ENCODE measurements around the gene SPHKAP.
"Not testable (repeated sequence)": the region's sequence is repeated elsewhere in the genome, so short reads cannot be mapped to it uniquely, and the experiment has no call there.

Gene SPHKAP

GRCh38 chr2:228017784-228018183, 163.7 kb downstream of the SPHKAP start:
- DNase-seq, result no peak

GRCh38 chr2:228016402-228016801, 165.1 kb downstream of the SPHKAP start:
- DNase-seq, result no peak

GRCh38 chr2:228015741-228016140, 165.7 kb downstream of the SPHKAP start:
- DNase-seq, result no peak

- DNase-seq, result no peak
Observed at GRCh38 chr2:227996366-227996765, 185.1 kb downstream of the SPHKAP start.

GRCh38 chr2:227990937-227991336, 190.6 kb downstream of the SPHKAP start:
- DNase-seq, result no peak

GRCh38 chr2:227973241-227973640, 208.2 kb downstream of the SPHKAP start:
- DNase-seq, result no peak

GRCh38 chr2:227971619-227972230, 209.8 kb downstream of the SPHKAP start:
- no peak for DNase-seq

GRCh38 chr2:227960317-227960716, 221.2 kb downstream of the SPHKAP start:
- no peak for DNase-seq

- DNase-seq, result no peak
Observed at GRCh38 chr2:227942965-227943364, 238.5 kb downstream of the SPHKAP start.

- no peak for DNase-seq
Observed at GRCh38 chr2:227942021-227942420, 239.5 kb downstream of the SPHKAP start.

GRCh38 chr2:227939271-227940027, 242.0 kb downstream of the SPHKAP start:
- DNase-seq, result no peak

- not testable (repeated sequence) for DNase-seq
Observed at GRCh38 chr2:227936249-227936648, 245.2 kb downstream of the SPHKAP start.

- DNase-seq, result no peak
Observed at GRCh38 chr2:227933884-227934283, 247.6 kb downstream of the SPHKAP start.

- no peak for DNase-seq
Observed at GRCh38 chr2:227932403-227932802, 249.1 kb downstream of the SPHKAP start.

GRCh38 chr2:227932001-227932400, 249.5 kb downstream of the SPHKAP start:
- no peak for DNase-seq
